Cardiac fibroblast (primary cell): ENCODE results near the gene INO80B.
"Not testable (repeated sequence)": the region's sequence is repeated elsewhere in the genome, so short reads cannot be mapped to it uniquely, and the experiment has no call there.

Experiments used
- DNase-seq, 2 donors: peaks; one replicate each; pipeline versions ENCODE4 v3.0.0 to v3.0.0-alpha.2; 2010; ENCODE audit warnings: low read depth in 2 of 2
- H3K4me3 ChIP-seq, 2 donors: replicated peaks in 1 of 2; 1 replicate in 1 of 2; 2 replicates in 1 of 2; pipeline ENCODE4 v1.5.1; 2011; ENCODE audit warnings: low read depth in 2 of 2, low read length in 2 of 2, mild to moderate bottlenecking in 2 of 2, moderate library complexity in 1 of 2
- CTCF ChIP-seq: IDR thresholded peaks from one replicate; pipeline ENCODE4 v1.5.1; 2011; ENCODE audit warnings: low read depth, mild to moderate bottlenecking, low read length, inconsistent platforms

INO80B gene

DNA sequence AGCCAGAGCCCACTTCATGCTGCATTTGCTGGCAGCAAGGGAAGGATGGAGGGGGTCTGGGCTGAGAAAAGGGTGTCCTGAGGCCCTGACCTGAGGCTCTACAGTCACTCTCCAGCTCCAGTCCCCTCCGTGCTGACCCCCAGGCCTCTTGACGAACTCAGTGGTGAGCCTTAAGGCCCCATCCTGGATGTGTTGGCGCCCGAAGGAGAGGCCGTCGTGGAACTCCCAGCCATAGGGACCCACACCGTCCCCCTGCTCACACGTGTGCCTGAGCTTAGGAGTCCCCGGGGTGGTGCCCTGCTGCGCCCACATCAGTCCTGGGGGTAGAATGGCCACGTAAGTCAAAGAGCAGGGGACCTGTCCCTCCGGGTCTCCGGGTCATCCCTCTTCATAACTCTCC, 9.5 kb downstream of the INO80B start:
- TF ChIP-seq CTCF: no peak
- H3K4me3 ChIP-seq: peak overlapping the region; percentile 86 to 88
- peak in 1 of 2 donors; percentile 20 for DNase-seq

- not testable (repeated sequence) for H3K4me3 ChIP-seq, DNase-seq
Measured at GRCh38 chr2:74470742-74471141, 15.9 kb downstream of the INO80B start.

DNA sequence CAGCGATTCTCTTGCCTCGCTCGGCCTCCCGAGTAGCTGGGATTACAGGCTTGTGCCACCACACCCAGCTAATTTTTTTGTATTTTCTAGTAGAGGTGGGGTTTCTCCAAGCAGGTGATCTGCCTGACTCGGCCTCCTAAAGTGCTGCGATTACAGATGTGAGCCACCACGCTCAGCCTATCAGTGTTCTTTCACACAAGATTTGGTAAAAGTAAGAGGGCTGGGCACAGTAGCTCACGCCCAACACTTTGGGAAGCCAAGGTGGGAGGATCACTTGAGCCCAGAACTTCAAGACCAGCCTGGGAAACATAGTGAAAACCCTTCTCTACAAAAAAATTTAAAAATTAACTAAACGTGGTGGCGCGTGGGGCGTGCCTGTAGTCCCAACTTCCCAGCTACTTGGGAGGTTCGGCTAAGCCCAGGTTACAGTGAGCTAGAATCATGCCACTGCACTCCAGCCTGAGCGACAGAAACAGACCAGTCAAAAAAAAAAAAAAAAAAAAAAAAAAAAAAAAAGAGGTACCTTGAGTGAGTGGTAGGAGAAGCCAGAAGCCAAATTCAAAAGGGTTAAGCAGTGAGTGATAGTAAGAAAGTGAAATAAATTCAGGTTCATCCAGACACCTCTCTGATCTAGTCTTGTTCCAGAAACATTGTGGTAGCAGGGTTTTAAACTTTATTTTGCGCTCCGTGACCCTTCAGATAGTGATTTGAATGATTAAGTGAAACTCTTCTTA, 16.6 kb downstream of the INO80B start:
- H3K4me3 ChIP-seq: peak overlapping the region; percentile 67 to 81
- DNase-seq: peak in 1 of 2 donors; percentile 15
- no peak for TF ChIP-seq CTCF

GRCh38 chr2:74472086-74472944, 17.4 kb downstream of the INO80B start, which contains the start of gene MRPL53:
TSS of gene MRPL53 (minus strand) at chr2:74472680. CDS start at chr2:74472660, 20 bp downstream.
- TF ChIP-seq CTCF: no peak
- peak; percentile 95 to 96 for DNase-seq
- H3K4me3 ChIP-seq: peak within 1 kb of the TSS; percentile 67 to 81

- DNase-seq: peak in 1 of 2 donors; percentile 26
- no peak for TF ChIP-seq CTCF
- H3K4me3 ChIP-seq: peak overlapping the region; percentile 67 to 81
Measured at GRCh38 chr2:74472945-74473258, 18.0 kb downstream of the INO80B start.

- TF ChIP-seq CTCF: no peak
- H3K4me3 ChIP-seq: no peak overlapping the region
- DNase-seq: no peak
Measured at GRCh38 chr2:74474481-74474880, 19.6 kb downstream of the INO80B start.

GRCh38 chr2:74474899-74475298, 20.0 kb downstream of the INO80B start:
- H3K4me3 ChIP-seq: no peak overlapping the region
- DNase-seq: peak; percentile 11 to 23
- peak; percentile 23 for TF ChIP-seq CTCF
